Muscle of back (tissue), 13 donors: ENCODE measurements around the gene LGALS9B. TPM values are rescaled to one million over a fixed set of nuclear protein-coding genes. Genes with fewer than 3 reads are reported as not detected.
"Not testable (repeated sequence)": the region's sequence is repeated elsewhere in the genome, so short reads cannot be mapped to it uniquely, and the experiment has no call there.

Source experiments
- DNase-seq, 3 donors: peaks; one replicate each; pipeline versions ENCODE4 v3.0.0 to v3.0.0-alpha.2; 2013
- long read RNA-seq, 9 donors: transcript quantifications; one replicate each; lab custom pipeline, GENCODE V29; 2026
- polyA plus RNA-seq, 10 donors: library from polyadenylated mRNA; unstranded; fragments of 120-200 nt; gene quantifications; one replicate each; pipeline ENCODE4 v1.2.1, GENCODE V29; 2013; ENCODE audit not compliant: insufficient read length in 10 of 10

Gene LGALS9B
- under 1 TPM in 2 of 10 donors, not detected in 8; 0.26 to 0.41 TPM for polyA plus RNA-seq
- long read RNA-seq, donor 1: 0 reads
- long read RNA-seq, donor 2: 0 reads
- long read RNA-seq, donor 3: 0 reads
- long read RNA-seq, donor 4: 0 reads
- long read RNA-seq, donor 5: 0 reads
- long read RNA-seq, donor 6: 0 reads
- long read RNA-seq, donor 7: 0 reads
- long read RNA-seq, donor 8: 0 reads
- long read RNA-seq, donor 9: 0 reads

GRCh38 chr17:20467447-20467846, at the start of gene LGALS9B:
Gene LGALS9B, minus strand, starts transcription at chr17:20467539. Its CDS starts 69 bp downstream, at chr17:20467470.
- DNase-seq: not testable (repeated sequence)

DNA sequence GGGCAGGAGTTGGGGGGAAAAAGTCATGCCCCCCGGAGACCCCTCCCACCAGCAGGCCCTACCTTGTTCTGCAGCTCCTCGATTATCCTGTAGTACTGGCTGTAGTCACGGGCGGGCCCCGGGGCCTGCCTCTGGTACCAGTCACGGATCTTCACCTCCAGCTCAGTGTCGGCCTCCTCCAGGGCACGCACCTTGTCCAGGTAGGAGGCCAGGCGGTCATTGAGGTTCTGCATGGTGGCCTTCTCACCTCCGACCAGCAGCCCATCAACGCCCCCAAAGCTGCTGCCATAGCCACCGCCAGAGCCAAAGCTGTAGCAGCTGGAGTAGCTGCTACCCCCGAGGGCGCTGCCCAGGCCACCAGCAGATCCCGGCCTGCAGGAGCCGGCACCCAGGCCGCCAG, 49.6 kb upstream of the LGALS9B start:
- not testable (repeated sequence) for DNase-seq

DNA sequence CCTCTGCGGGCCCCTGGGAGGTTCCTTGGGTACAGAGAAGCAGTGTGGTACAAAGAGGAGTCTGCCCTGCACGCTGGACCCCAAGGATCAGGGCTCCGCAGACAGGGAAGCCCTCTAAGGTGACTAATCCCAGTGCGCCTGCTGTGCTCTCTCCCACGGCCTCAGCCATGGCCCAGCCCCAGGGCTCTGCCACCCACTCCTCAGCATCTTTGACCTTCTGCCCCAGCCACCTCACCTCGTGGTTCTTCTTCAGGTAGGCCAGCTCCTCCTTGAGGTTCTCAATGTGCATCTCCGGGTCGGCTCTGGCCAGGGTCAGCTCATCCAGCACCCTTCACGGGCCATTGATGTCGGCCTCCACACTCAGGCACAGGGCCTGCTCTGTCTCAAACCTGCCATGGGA, 47.8 kb upstream of the LGALS9B start:
- DNase-seq: not testable (repeated sequence)

GRCh38 chr17:20513539-20513938, 46.2 kb upstream of the LGALS9B start:
- DNase-seq: not testable (repeated sequence)

- not testable (repeated sequence) for DNase-seq
Observed at GRCh38 chr17:20512378-20512777, 45.0 kb upstream of the LGALS9B start.

DNA sequence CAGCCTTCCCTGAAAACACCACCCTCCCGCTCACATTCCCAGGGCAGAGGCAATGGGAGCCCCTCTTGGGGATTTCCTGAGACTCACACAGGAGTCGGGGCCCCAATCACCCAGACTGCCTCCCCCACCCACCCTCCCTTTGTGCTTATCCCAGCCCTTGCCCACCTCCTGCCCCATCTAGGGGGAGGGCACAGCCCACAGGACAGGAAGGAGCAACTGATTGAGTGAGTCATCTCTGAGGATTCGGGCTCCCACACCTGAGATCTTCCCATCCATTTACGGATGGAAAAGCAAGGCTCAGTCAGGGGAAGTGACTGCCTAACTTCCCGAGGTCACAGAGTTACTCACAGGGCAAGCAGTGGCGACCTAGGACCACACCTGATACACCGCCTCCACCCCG, 44.4 kb upstream of the LGALS9B start:
- not testable (repeated sequence) for DNase-seq

DNA sequence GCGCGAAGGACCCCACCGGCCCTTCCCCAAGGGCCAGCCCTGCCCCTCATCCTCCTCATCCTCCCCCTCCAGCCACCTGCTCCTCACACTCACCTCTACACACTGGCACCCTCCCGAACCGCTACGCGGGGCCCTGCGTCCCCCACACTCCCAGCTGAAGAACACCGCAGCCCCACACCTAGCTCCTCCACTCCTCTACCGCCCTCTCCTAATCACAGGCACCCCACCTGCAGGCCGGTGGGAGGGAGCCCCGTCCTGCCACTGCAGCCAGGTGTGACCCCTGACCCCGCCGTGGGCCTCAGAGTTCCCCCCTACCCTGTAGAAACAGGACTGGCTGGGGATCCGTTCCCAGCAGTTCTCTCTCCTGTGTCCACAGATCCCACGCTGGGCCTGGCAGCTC, 38.0 kb upstream of the LGALS9B start:
- DNase-seq: not testable (repeated sequence)

DNA sequence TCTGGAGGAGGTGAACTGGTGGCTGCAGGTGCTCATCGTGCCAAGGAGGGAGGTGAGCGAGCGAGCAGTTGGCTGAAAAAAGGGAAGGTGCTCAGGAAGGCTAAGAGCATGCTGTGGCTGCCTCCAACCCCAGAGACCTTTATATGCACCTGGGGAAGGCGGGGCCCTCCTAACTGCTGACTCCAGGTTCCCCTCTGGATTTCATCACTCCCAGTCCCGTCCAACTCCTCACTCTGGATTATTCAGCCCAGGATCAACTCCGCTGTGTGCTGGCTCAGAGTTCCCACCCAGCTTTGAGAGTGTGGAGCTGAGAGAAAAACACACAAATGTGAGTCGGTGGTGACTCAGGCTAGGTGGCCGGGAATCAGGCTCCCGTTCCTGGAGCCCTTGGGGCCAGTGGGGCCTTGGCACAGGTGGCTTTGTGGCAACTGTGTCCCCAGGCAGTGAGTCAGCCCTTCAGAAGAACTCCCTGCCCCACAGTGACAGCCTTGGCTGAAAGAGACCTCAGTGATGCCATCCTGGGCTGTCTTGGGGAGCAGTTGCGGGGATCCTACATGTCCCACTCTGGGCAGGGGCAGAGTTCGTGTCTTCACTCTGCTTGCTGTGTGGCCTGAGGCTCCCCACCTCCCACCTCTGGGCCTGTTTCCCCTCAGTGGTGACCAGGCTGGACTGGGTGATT, 37.2 kb upstream of the LGALS9B start:
- DNase-seq: not testable (repeated sequence)

DNA sequence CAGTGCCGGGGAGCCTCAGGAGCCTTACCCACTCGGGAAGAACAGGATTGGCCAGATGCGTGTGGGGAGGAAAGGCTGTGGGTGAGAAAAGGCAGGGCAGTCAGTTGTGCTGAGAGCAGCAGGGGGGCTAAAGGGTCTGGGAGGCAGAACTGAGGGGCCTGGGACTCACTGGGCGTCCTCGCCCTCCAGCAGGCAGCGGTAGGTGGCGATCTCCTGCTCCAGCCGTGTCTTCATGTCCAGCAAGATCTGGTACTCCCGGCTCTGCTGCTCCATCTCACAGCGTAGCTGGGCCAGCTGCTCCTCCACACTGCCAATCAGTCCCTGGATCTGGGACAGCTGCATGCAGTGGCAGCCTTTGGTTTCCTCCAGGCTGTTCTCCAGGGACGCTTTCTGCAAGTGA, 34.6 kb upstream of the LGALS9B start:
- DNase-seq: not testable (repeated sequence)

- not testable (repeated sequence) for DNase-seq
Observed at GRCh38 chr17:20500346-20500745, 33.0 kb upstream of the LGALS9B start.

GRCh38 chr17:20495420-20495819, 28.1 kb upstream of the LGALS9B start:
- not testable (repeated sequence) for DNase-seq

GRCh38 chr17:20494735-20495134, 27.4 kb upstream of the LGALS9B start:
- not testable (repeated sequence) for DNase-seq

DNA sequence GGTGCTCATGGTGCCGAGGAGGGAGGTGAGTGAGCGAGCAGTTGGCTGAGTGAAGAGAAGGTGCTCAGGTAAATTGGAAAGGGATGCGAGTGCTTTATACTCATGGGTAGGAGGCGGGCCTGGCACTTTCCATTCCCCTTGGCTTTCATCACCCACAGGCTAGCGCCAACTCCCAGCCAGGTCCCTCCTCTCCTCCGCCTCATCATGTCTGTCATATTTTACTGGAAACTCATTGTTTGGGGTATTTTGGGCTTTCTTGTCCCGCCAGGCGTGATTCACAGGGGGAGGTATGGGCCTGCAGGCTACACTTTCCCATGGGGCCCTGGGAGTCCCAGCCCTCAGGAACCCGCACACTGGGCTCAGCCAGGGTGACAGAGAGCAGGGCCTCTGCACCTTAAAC, 26.8 kb upstream of the LGALS9B start:
- not testable (repeated sequence) for DNase-seq

GRCh38 chr17:20492971-20493370, 25.6 kb upstream of the LGALS9B start:
- DNase-seq: not testable (repeated sequence)

DNA sequence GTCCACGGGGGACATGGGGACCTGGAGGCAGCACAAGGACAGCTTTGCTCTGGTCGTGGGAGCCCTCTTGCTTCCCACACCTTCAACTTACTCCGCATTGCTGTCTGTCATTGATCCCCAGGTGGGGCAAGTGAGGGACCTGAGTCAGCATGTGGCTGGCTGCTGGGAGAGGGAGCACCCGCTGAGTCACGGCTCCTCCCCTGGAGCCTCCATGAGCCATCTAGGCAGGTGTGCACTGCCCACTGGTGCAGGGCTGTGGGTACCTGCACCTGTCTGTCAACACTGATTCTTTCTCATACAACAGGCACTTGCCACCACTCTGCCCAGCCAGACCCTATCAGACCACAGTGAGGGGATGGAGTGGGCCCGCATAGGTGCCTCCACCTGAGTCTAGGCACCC, 24.8 kb upstream of the LGALS9B start:
- not testable (repeated sequence) for DNase-seq

DNA sequence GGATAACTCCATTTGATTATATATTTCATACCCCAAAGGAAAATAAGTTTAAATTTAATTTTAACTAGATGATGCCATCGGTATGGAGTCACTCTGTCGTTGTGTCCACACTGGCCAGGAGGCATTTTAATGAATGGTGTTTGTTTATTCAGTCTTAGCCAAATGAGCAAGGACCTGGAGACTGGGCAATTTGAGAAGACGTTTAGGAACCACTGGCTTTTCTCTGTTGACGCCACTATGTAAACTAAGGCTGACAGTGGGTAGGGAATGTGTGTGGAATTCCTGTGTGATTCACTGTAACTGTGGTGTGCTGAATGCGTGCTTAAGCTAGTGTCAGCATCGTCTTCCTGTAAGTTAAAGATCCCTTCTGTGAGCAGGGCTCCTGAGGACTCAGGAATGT, 17.6 kb upstream of the LGALS9B start:
- peak in 1 of 3 donors; percentile 31 for DNase-seq

DNA sequence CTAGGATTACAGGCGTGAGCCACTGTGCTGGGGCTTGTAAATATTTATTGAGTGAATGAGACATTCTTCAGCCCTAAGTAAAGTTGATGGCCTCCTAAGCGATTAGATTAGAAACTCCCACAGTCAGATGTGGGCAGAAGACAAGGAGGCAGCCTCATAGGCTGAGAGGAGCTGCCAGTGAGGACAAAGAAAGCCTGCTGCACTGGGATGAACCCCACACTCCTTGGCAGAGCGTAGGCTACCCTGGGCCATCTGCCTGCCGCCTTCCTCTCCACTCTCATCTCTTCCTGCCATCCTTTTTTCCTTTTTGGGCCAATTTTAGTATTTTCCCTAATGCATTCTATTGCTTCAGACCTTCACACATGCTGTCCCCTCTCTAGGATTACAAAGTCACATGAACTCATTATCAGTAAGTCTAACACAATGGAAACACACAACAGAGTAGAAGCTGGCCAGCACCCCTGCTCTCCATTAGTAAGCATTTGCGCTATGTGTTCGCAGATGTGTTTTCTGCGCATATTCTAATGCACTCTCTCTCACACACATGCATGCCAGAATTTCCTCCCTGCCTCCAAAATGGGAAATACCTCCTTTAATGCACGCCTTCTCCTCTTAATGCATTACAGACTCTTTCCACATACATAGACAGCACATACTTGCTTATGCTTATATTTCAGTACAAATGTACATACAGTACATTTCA, 12.7 kb upstream of the LGALS9B start:
- peak in 2 of 3 donors; percentile 10 to 29 for DNase-seq

DNA sequence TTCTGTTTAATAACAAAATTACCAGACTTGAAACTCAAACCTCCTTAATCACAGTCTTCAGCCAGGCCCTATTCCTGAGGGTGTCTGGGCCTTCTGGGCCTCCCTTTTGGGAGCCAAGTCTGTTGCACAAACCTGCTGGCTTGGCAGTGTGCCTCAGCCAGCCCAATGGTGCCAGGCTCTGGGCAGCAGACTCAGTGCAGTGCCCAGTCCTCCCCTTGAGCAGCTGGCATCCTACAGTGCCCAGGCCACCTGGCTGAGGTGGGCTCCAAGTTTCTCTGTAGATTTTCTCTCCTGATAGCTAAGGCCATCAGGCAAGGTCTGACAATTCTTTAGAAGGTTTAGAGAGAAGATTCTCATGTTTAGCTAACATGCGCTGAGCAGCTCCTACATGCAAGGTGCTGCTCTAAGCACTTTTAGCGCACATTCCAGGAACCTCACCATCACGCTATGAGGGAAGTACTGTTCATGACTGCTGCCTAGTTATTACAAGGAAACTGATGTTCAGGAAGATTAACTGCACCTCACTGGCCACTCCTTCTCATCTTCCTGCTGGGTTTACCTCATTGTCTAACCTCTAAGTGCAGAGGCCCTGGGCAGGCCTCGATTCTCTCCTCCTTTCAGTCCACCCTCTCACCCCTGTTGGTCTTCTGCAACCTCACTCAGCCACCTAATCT, 10.2 kb upstream of the LGALS9B start:
- DNase-seq: not testable (repeated sequence)

- not testable (repeated sequence) for DNase-seq
Observed at GRCh38 chr17:20475137-20475831, 7.9 kb upstream of the LGALS9B start.

DNA sequence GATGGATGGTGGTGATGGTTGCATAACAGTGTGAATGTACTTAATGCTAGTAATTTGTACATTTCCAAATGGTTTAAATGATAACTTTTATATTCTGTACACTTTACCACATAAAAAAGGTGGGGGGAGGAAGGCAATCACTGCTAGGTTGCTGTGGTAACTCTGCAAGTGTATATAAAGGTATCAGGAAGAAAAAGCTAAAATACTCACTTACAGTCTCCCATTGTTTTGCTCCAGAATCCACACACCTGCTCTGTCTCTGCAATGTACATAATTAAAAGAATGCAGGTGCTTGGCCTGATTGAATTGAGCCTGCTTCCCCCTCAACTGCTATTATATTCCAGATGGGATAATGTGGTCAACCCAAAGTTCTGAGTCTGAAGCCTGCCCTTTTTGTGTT, 6.7 kb upstream of the LGALS9B start:
- not testable (repeated sequence) for DNase-seq

GRCh38 chr17:20469946-20470345, 2.6 kb upstream of the LGALS9B start:
- DNase-seq: not testable (repeated sequence)
